ENCODE data around the gene MIF. TPM values are rescaled to one million over a fixed set of nuclear protein-coding genes. Genes with fewer than 3 reads are reported as not detected.

MIF gene
- total and polyA plus RNA-seq, 4 donors: 108 to 1,047 (median 303) TPM

GRCh38 chr22:23911318-23911980 lies 17.3 kb downstream of the MIF start:
- Histone ChIP-seq H3K27me3 (ENCODE audit: control insufficient read depth in 4 of 4, insufficient read depth in 4 of 4, low read length in 3 of 4) (no peaks in the 10 kb centered on the region), H3K9me3 (ENCODE audit: control insufficient read depth in 4 of 4, low read length in 3 of 4) (no peaks in the 10 kb centered on the region), H3K9ac (ENCODE audit: low read depth in 1 of 2, low read length in 2 of 2) (no peak overlapping the region), H3K27ac (ENCODE audit: low read depth in 1 of 2, low read length in 2 of 2) (no peak overlapping the region), H3K4me3 (ENCODE audit: low read depth in 1 of 3, low read length in 3 of 3) (no peak overlapping the region), H3K36me3 (ENCODE audit: control insufficient read depth in 4 of 4, insufficient read depth in 3 of 4, low read depth in 1 of 4, low read length in 3 of 4) (no peaks in the 10 kb centered on the region), H3K4me1 (ENCODE audit: control insufficient read depth in 4 of 4, insufficient read depth in 4 of 4, low read length in 3 of 4) (peaks cover 0 to 23% (median 6%) of the 10 kb centered on the region in 4 donors)
- TF ChIP-seq NR2F2 (IDR thresholded peaks at IDR 0.05): no peak
- TF ChIP-seq JUND (IDR thresholded peaks at IDR 0.05): no peak
- WGBS: 95% methylated on average over 12 of the region's 12 CpGs
- DNase-seq (ENCODE audit: low spot score): no peak

GRCh38 chr22:23912293-23912903 lies 18.2 kb downstream of the MIF start:
- H3K4me1 ChIP-seq (ENCODE audit: control insufficient read depth in 4 of 4, insufficient read depth in 4 of 4, low read length in 3 of 4): peaks cover 0 to 23% (median 6%) of the 10 kb centered on the region in 4 donors
- no peak overlapping the region for H3K9ac ChIP-seq (ENCODE audit: low read depth in 1 of 2, low read length in 2 of 2)
- no peak overlapping the region for H3K27ac ChIP-seq (ENCODE audit: low read depth in 1 of 2, low read length in 2 of 2)
- no peak for TF ChIP-seq ZBTB33 (IDR thresholded peaks at IDR 0.05)
- TF ChIP-seq TAF1 (conservative IDR thresholded peaks at IDR 0.05): no peak
- no peak for TF ChIP-seq HNF4G (IDR thresholded peaks at IDR 0.05)
- no peak for TF ChIP-seq ATF3 (IDR thresholded peaks at IDR 0.05)
- TF ChIP-seq REST (IDR thresholded peaks at IDR 0.05): no peak
- no peak for DNase-seq (ENCODE audit: low spot score)
- no peak overlapping the region for H3K4me3 ChIP-seq (ENCODE audit: low read depth in 1 of 3, low read length in 3 of 3)
- no peaks in the 10 kb centered on the region for H3K27me3 ChIP-seq (ENCODE audit: control insufficient read depth in 4 of 4, insufficient read depth in 4 of 4, low read length in 3 of 4)
- H3K36me3 ChIP-seq (ENCODE audit: control insufficient read depth in 4 of 4, insufficient read depth in 3 of 4, low read depth in 1 of 4, low read length in 3 of 4): no peaks in the 10 kb centered on the region
- H3K9me3 ChIP-seq (ENCODE audit: control insufficient read depth in 4 of 4, low read length in 3 of 4): no peaks in the 10 kb centered on the region
- WGBS: 94% methylated on average over 9 of the region's 9 CpGs

GRCh38 chr22:23913306-23913660 lies 19.1 kb downstream of the MIF start:
- WGBS: 5% methylated on average over 1 of the region's 1 CpG
- Histone ChIP-seq H3K27ac (ENCODE audit: low read depth in 1 of 2, low read length in 2 of 2) (peak overlapping the region; percentile 72 to 79), H3K9ac (ENCODE audit: low read depth in 1 of 2, low read length in 2 of 2) (peak overlapping the region; percentile 45 to 73), H3K27me3 (ENCODE audit: control insufficient read depth in 4 of 4, insufficient read depth in 4 of 4, low read length in 3 of 4) (no peaks in the 10 kb centered on the region), H3K36me3 (ENCODE audit: control insufficient read depth in 4 of 4, insufficient read depth in 3 of 4, low read depth in 1 of 4, low read length in 3 of 4) (no peaks in the 10 kb centered on the region), H3K9me3 (ENCODE audit: control insufficient read depth in 4 of 4, low read length in 3 of 4) (no peaks in the 10 kb centered on the region), H3K4me3 (ENCODE audit: low read depth in 1 of 3, low read length in 3 of 3) (peak overlapping the region; percentile 45 to 62 (median 58)), H3K4me1 (ENCODE audit: control insufficient read depth in 4 of 4, insufficient read depth in 4 of 4, low read length in 3 of 4) (peaks cover 0 to 23% (median 6%) of the 10 kb centered on the region in 4 donors)
- no peak for TF ChIP-seq HNF4A (conservative IDR thresholded peaks at IDR 0.05)
- no peak for TF ChIP-seq GABPA (IDR thresholded peaks at IDR 0.05 in 1 of 2, conservative IDR thresholded peaks at IDR 0.05 in 1 of 2)
- no peak for DNase-seq (ENCODE audit: low spot score)

Measured in liver (tissue), 9 donors.